SU-DHL-6 (cell line): ENCODE results near the gene SH3GL2.

Source experiments
- H2AFZ ChIP-seq: fragments of 200-600 bp; sonication (generic); 2 replicates; pipeline ENCODE4 v1.6.1; 2014; ENCODE audit warnings: low read depth, mild to moderate bottlenecking, moderate library complexity, mixed read lengths, antibody characterized with exemption, low read length; ENCODE audit not compliant: severe bottlenecking
- H3F3A ChIP-seq: fragments of 200-600 bp; shearing (Covaris generic); 2 replicates; pipeline ENCODE4 v1.6.0; 2016; ENCODE audit warnings: antibody characterized with exemption, mild to moderate bottlenecking; ENCODE audit not compliant: insufficient read depth
- H3K27ac ChIP-seq: fragments of 200-600 bp; sonication (generic); 2 replicates; pipeline ENCODE4 v1.5.1; 2016; ENCODE audit warnings: low read depth, mild to moderate bottlenecking, low read length, moderate library complexity, mixed read lengths
- H3K27me3 ChIP-seq: fragments of 200-600 bp; sonication (generic), shearing (Covaris generic); 2 replicates; pipeline ENCODE4 v1.6.0; 2014; ENCODE audit warnings: mild to moderate bottlenecking, low read length
- H3K36me3 ChIP-seq: fragments of 200-600 bp; sonication (generic); 2 replicates; pipeline ENCODE4 v1.6.1; 2014; ENCODE audit warnings: mild to moderate bottlenecking, low read length, mixed read lengths
- H3K4me2 ChIP-seq: fragments of 300-600, 200-600 bp; shearing (Covaris generic), sonication (generic); 2 replicates; pipeline ENCODE4 v1.6.0; 2014; ENCODE audit warnings: low read length, low read depth, mild to moderate bottlenecking; ENCODE audit not compliant: poor library complexity, severe bottlenecking
- H3K4me3 ChIP-seq: fragments of 200-600 bp; sonication (generic); 2 replicates; pipeline ENCODE4 v1.5.1; 2014; ENCODE audit warnings: antibody characterized with exemption, low read length, mild to moderate bottlenecking, mixed read lengths; ENCODE audit not compliant: insufficient read depth, poor library complexity, severe bottlenecking
- H3K79me2 ChIP-seq: fragments of 200-600 bp; sonication (generic); 2 replicates; pipeline ENCODE4 v1.6.1; 2014; ENCODE audit warnings: mild to moderate bottlenecking, low read length, moderate library complexity; ENCODE audit not compliant: insufficient read depth
- H3K9ac ChIP-seq: fragments of 200-600 bp; sonication (generic); 2 replicates; pipeline ENCODE4 v1.7.0; 2014; ENCODE audit warnings: mild to moderate bottlenecking, low read length
- H3K9me2 ChIP-seq: fragments of 200-600 bp; sonication (generic); replicated peaks from 2 replicates; pipeline ENCODE4 v1.6.1; 2014; ENCODE audit warnings: low read length; ENCODE audit not compliant: insufficient read depth
- H3K9me3 ChIP-seq: fragments of 200-600 bp; sonication (generic); 2 replicates; pipeline ENCODE4 v1.6.1; 2014; ENCODE audit warnings: low read length, mixed read lengths; ENCODE audit not compliant: insufficient read depth
- H4K20me1 ChIP-seq: fragments of 200-600 bp; sonication (generic); 2 replicates; pipeline ENCODE4 v1.6.1; 2014; ENCODE audit warnings: low read depth, mild to moderate bottlenecking, antibody characterized with exemption, low read length, moderate library complexity, mixed read lengths
- CTCF ChIP-seq: fragments of 200-600 bp; sonication (generic); IDR thresholded peaks from one replicate; pipeline ENCODE4 v1.5.1; 2017; ENCODE audit warnings: antibody characterized with exemption, mild to moderate bottlenecking, low read length, moderate library complexity; ENCODE audit not compliant: insufficient read depth, poor library complexity, severe bottlenecking
- EZH2phosphoT487 ChIP-seq: fragments of 200-600 bp; sonication (generic), shearing (Covaris generic); conservative IDR thresholded peaks from 2 replicates; pipeline ENCODE4 v1.6.1; 2018; ENCODE audit warnings: mild to moderate bottlenecking, antibody characterized with exemption, low read length, moderate library complexity, mixed read lengths

Gene SH3GL2

GRCh38 chr9:17726298-17726697, 147.4 kb downstream of the SH3GL2 start:
- Histone ChIP-seq H3K4me3 (no peak overlapping the region), H3K27ac (no peak overlapping the region), H3F3A (no peaks in the 10 kb centered on the region), H3K79me2 (no peaks in the 10 kb centered on the region), H3K9me2 (no peaks in the 10 kb centered on the region), H3K27me3 (no peaks in the 10 kb centered on the region), H3K36me3 (no peaks in the 10 kb centered on the region), H3K9ac (no peak overlapping the region), H2AFZ (no peak overlapping the region), H3K9me3 (no peaks in the 10 kb centered on the region), H3K4me2 (no peak overlapping the region), H4K20me1 (no peaks in the 10 kb centered on the region)
- TF ChIP-seq CTCF (no peak), EZH2phosphoT487 (no peak)

DNA sequence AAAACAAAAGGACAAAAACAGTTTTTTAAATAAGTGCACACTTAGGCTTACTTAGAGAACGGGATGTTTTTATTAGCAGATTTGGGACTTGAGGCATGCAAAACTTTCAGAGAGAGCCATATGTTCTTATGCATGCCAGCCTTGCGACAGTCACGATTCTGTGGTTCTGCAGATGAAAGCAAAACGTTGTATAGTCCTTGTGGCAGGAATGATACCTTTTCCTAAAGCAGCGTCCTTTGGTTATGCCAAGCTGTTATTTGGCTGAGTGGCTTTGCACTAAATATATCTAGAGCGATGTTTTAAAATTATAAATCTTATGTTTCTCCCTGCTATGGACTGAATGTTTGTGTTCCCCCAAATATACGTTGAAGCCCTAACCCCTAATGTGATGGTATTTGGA, 152.0 kb downstream of the SH3GL2 start:
- Histone ChIP-seq H3K4me2 (no peak overlapping the region), H3K9me2 (no peaks in the 10 kb centered on the region), H3K9me3 (no peaks in the 10 kb centered on the region), H3K27me3 (no peaks in the 10 kb centered on the region), H3K79me2 (no peaks in the 10 kb centered on the region), H4K20me1 (no peaks in the 10 kb centered on the region), H3K9ac (no peak overlapping the region), H3K36me3 (no peaks in the 10 kb centered on the region), H3F3A (no peaks in the 10 kb centered on the region), H2AFZ (no peak overlapping the region), H3K4me3 (no peak overlapping the region), H3K27ac (no peak overlapping the region)
- TF ChIP-seq EZH2phosphoT487 (no peak), CTCF (no peak)

DNA sequence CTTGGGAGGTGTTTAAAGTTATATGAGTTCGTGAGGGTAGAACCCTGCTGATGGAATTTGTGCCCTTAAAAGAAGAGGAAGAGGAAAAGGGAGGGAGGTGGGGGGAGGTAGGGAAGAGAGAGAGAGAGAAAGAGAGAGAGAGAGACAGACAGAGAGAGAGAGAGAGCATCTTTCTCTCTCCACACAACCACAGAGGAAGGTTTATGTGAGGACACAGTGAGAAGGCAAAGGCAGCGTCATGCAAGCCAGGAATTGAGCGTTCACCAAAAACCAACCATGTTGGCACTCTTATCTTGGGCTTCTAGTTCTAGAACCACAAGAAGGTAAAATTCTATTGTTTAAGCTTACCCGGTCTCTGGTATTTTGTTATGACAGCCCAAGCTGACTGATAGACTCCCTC, 152.4 kb downstream of the SH3GL2 start:
- H2AFZ ChIP-seq, result no peak overlapping the region
- no peaks in the 10 kb centered on the region for H4K20me1 ChIP-seq
- H3K9me3 ChIP-seq, result no peaks in the 10 kb centered on the region
- H3K9ac ChIP-seq, result no peak overlapping the region
- no peaks in the 10 kb centered on the region for H3K36me3 ChIP-seq
- no peak overlapping the region for H3K4me3 ChIP-seq
- no peaks in the 10 kb centered on the region for H3K27me3 ChIP-seq
- TF ChIP-seq EZH2phosphoT487 (no peak), CTCF (no peak)
- no peaks in the 10 kb centered on the region for H3K9me2 ChIP-seq
- H3F3A ChIP-seq, result no peaks in the 10 kb centered on the region
- no peak overlapping the region for H3K27ac ChIP-seq
- H3K79me2 ChIP-seq, result no peaks in the 10 kb centered on the region
- H3K4me2 ChIP-seq, result no peak overlapping the region

DNA sequence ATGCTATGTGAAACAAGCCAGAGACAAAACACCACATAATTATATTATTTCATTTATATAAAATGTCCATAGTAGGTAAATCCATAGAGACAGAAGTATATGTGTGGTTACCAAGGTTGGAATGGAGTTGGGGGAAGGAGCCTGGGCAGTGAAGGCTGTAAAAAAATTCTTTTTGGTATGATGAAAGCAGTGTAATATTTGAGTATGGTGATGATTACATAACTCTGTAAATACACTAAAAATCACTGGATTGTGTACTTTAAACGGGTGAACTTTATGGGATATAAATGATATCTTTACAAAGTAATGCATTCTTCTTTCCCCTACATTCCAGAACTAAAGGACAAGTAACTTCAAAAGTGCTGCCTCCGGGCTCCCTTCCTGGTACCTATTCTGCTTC, 155.8 kb downstream of the SH3GL2 start:
- Histone ChIP-seq H4K20me1 (no peaks in the 10 kb centered on the region), H3K9me2 (no peaks in the 10 kb centered on the region), H3K4me2 (no peak overlapping the region), H2AFZ (no peak overlapping the region), H3K9me3 (no peaks in the 10 kb centered on the region), H3K4me3 (no peak overlapping the region), H3K27me3 (no peaks in the 10 kb centered on the region), H3F3A (no peaks in the 10 kb centered on the region), H3K79me2 (no peaks in the 10 kb centered on the region), H3K9ac (no peak overlapping the region), H3K27ac (no peak overlapping the region), H3K36me3 (no peaks in the 10 kb centered on the region)
- TF ChIP-seq CTCF (no peak), EZH2phosphoT487 (no peak)
